Epithelial cell of proximal tubule (primary cell): Measurements from ENCODE around the gene MAP3K9. TPM values are rescaled to one million over a fixed set of nuclear protein-coding genes. Genes with fewer than 3 reads are reported as not detected.

ENCODE experiments used
- DNase-seq: peaks from one replicate; pipeline ENCODE4 v3.0.0-alpha.2; 2011; ENCODE audit warnings: low read depth
- H3K4me3 ChIP-seq: 2 replicates; pipeline ENCODE4 v1.5.1; 2011; ENCODE audit warnings: low read depth, mild to moderate bottlenecking, low read length
- total RNA-seq: library from RNA; depleted of rRNA; stranded (reverse); fragments of >200 nt; gene quantifications from 2 replicates; pipeline ENCODE4 v1.2.3, GENCODE V29; 2015
- TF ChIP-seq, protein P1 (sequence below): conservative IDR thresholded peaks from 2 replicates; pipeline ENCODE4 v1.5.1; 2012; ENCODE audit warnings: low read depth, mild to moderate bottlenecking, low read length

MAP3K9 gene
- total RNA-seq, 1 donor from 2014 or later: 16.7 TPM

DNA sequence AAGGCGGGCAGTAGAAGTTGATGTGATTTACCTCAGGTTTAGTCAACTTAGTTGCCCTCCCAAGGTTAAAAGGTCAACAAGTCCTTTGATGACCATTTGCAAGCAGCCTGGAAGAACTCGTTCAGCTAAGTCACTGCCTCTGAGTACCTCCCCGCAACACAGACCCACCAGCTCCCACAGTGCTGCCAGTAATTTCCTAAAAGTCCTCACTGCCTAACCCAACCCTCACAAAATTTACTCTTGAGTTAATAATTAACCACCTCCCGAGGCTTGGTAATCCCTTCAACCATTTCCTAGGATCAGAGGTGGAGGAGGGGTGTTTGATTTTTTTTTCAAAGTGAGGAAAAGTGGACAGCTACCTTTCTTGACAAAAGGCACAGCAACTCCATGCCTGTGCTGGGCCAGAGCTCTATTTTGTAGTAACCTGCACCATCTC lies 55.8 kb downstream of the MAP3K9 start:
- DNase-seq: no peak
- H3K4me3 ChIP-seq: no peak overlapping the region
- TF ChIP-seq, protein P1, sequence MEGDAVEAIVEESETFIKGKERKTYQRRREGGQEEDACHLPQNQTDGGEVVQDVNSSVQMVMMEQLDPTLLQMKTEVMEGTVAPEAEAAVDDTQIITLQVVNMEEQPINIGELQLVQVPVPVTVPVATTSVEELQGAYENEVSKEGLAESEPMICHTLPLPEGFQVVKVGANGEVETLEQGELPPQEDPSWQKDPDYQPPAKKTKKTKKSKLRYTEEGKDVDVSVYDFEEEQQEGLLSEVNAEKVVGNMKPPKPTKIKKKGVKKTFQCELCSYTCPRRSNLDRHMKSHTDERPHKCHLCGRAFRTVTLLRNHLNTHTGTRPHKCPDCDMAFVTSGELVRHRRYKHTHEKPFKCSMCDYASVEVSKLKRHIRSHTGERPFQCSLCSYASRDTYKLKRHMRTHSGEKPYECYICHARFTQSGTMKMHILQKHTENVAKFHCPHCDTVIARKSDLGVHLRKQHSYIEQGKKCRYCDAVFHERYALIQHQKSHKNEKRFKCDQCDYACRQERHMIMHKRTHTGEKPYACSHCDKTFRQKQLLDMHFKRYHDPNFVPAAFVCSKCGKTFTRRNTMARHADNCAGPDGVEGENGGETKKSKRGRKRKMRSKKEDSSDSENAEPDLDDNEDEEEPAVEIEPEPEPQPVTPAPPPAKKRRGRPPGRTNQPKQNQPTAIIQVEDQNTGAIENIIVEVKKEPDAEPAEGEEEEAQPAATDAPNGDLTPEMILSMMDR: no peak

DNA sequence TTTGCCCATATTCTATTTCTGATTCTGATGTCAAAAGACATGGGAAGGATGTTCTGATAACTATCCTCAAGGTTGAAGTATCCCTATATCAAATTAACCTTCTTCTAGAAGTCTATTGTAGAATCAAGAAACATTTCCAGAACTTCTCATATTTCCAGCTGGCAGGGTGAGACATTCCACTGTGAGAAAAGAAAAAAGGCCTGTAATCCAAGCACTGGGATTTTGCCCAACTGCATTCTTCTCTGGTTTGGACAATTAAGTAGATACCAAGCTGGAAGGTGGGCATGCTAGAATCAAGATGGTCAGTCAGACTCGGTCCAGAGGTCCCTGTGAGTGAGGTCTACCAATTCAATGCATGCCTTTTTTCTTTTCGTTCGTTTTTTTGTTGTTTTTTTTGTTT lies 60.9 kb downstream of the MAP3K9 start:
- H3K4me3 ChIP-seq: no peak overlapping the region
- no peak for DNase-seq
- TF ChIP-seq, protein P1: no peak

DNA sequence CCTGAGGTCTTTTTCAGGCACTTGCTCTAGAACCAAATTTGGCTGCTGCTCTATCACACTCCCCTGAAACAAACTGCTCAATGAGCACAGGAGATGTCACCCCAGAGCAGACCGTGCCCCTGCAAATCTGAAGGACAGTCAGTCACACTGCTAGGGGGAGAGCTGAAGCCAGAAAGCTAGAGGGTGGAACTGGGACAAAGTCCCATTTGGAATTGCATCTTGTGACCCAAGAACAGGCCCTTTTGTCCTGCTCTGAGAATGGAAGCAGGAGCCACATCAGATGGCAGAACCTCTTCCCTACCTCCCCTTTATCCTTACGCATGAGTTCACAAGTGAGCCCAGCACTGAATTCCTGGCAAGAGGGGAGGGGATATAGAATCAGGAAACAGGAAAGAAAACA lies 64.7 kb downstream of the MAP3K9 start:
- no peak overlapping the region for H3K4me3 ChIP-seq
- TF ChIP-seq, protein P1: no peak
- no peak for DNase-seq

DNA sequence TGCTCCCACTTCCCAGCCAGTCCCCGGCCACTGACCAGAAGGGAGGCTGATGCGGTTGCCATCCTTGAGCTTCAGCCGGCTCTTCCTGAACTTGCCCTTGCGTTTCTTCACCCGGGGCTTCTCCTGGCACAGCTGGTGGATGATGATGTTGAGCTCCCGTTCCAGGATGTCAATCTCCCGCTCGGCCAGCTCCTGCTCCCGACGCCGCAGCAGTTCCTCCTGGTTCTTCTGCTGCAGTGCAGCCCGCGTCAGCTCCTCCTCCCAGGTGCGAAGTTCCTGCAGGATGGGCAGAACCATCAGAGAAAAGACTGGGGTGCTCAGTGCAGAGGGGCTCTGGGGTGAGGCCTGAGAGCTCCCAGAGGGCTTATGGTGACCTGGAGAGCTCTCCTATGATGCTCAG lies 67.0 kb downstream of the MAP3K9 start:
- DNase-seq: no peak
- no peak overlapping the region for H3K4me3 ChIP-seq
- TF ChIP-seq, protein P1: no peak

DNA sequence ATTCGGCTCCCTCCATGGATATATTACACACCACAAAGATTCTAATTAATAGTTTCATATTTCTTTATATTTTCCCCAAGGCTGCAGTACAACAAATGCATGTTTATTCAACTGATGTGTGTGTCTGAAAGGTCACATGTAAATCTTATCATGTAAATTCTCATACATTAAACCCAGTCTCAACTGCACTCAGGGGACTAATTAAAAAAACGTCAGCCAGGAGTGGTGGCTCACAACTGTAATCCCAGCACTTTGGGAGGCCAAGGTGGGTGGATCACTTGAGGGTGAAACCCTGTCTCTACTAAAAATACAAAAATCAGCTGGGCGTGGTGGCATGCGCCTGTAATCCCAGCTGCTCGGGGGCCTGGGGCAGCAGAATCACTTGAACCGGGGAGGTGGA lies 67.8 kb downstream of the MAP3K9 start:
- no peak overlapping the region for H3K4me3 ChIP-seq
- no peak for DNase-seq
- TF ChIP-seq, protein P1: no peak

DNA sequence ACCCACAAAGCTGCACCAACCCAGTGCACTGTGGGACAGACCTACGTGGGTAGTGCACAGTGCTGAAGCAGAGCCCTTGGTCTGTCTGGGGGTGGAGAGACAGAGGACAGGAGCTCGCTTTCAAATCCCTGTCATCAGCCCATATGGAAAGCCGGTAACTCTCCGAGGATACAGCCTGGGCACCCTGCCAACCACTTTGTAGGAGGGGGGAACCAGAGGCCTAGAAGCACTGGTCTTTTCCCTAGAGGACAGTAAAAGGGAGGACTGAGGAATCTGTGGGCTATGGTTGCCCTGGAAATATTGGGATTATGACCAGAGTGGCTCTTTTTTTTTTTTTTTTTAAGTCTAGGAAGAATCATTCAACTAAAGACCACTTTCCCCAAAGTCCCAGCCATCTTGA lies 74.3 kb downstream of the MAP3K9 start:
- no peak for DNase-seq

DNA sequence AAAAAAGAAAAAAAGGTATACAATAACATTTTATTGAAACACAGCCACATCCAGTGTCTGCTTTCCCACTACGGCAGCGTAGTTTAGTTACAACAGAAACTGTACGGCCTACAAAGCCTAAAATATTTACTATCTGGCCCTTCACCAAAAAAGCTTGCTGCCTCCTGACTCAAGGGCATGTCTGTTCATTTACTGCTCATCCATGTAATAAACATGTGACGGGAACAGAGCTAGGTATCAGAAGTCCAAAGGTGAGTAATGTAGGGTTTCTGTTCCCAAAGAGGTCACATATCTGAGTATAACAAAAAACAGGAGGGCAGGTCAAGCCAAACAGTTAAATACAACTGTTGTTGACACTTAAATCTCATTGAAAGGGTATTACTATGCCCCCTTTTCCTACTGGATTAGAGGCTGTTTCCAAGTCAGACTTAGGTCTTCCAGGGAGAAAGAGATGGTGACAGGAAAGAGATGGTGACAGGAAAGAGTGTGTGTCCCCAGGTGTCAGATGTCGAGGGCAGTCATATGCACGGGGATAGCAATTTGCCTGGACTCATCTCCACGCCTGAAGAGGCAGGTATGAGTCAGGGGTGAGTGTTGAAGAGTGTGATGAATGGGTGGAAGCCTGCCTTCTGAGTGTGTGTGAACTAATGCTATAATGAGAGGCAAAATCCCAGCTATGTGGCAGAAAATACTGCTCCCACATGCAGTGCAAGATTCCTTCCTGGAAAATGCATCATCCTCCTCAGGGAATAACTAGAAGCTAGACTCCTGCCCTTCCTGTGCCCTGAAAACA lies 77.7 kb downstream of the MAP3K9 start:
- no peak overlapping the region for H3K4me3 ChIP-seq
- DNase-seq: peak; percentile 69
- TF ChIP-seq, protein P1: no peak

More for the DNA sequence above, 74.3 kb downstream of the MAP3K9 start:
- no peak overlapping the region for H3K4me3 ChIP-seq
- TF ChIP-seq, protein P1: no peak
